SK-N-SH (cell line): ENCODE measurements around the gene STARD8. TPM values are rescaled to one million over a fixed set of nuclear protein-coding genes. Genes with fewer than 3 reads are reported as not detected.
"Not testable (repeated sequence)": the region's sequence is repeated elsewhere in the genome, so short reads cannot be mapped to it uniquely, and the experiment has no call there.

Experiments used
- CTCF ChIA-PET: fragments of 300-600, 350-600 bp; formaldehyde crosslinking; extraction: SDS; loops from one replicate; lab custom pipeline; 2021; lab: Yijun Ruan, JAX
- POLR2A ChIA-PET: fragments of 350-600 bp; sonication (Branson Sonifier 250); formaldehyde crosslinking; extraction: SDS; loops from one replicate; lab custom pipeline; 2020; ENCODE audit warnings: antibody characterized with exemption, inconsistent platforms; lab: Yijun Ruan, JAX
- DNase-seq: peaks from one replicate; pipeline ENCODE4 v3.0.0; 2012
- H2AFZ ChIP-seq: fragments of 200-600 bp; sonication (generic); 2 replicates; pipeline ENCODE4 v1.8.1; 2016; ENCODE audit warnings: antibody characterized with exemption, mild to moderate bottlenecking, low read depth
- H3F3A ChIP-seq: fragments of 200-600 bp; sonication (generic); replicated peaks from 2 replicates; pipeline ENCODE3; 2016; ENCODE audit warnings: antibody characterized with exemption, mild to moderate bottlenecking; ENCODE audit not compliant: insufficient read depth
- H3K27ac ChIP-seq, 2 experiments: fragments of 200-500 bp in 1 of 2; fragments of 200-600 bp in 1 of 2; sonication (Bioruptor generic) in 1 of 2; sonication (generic), shearing (Covaris generic) in 1 of 2; 2 replicates each; pipeline versions ENCODE4 v1.5.1 to v1.6.1; 2014 to 2016; ENCODE audit warnings: low read depth in 2 of 2, inconsistent platforms in 1 of 2, low read length in 1 of 2, mild to moderate bottlenecking in 1 of 2, mixed read lengths in 1 of 2
- H3K27me3 ChIP-seq: fragments of 200-600 bp; sonication (generic), shearing (Covaris generic); 2 replicates; pipeline ENCODE4 v1.6.1; 2016; ENCODE audit warnings: mixed run types; ENCODE audit not compliant: insufficient read depth
- H3K36me3 ChIP-seq, 2 experiments: fragments of 200-500 bp in 1 of 2; fragments of 200-600 bp in 1 of 2; sonication (Bioruptor generic) in 1 of 2; sonication (generic) in 1 of 2; replicated peaks in 1 of 2; 2 replicates each; pipeline versions ENCODE3 to v1.5.1; 2014 to 2016; ENCODE audit warnings: low read length in 1 of 2, mild to moderate bottlenecking in 1 of 2; ENCODE audit not compliant: insufficient read depth in 2 of 2, control insufficient read depth in 1 of 2
- H3K4me1 ChIP-seq, 2 experiments: fragments of 200-500 bp in 1 of 2; fragments of 200-600 bp in 1 of 2; sonication (Bioruptor generic) in 1 of 2; sonication (generic), shearing (Covaris generic) in 1 of 2; 2 replicates each; pipeline versions ENCODE4 v1.5.1 to v1.6.1; 2014 to 2016; ENCODE audit warnings: low read depth in 1 of 2, low read length in 1 of 2, mixed run types in 1 of 2; ENCODE audit not compliant: insufficient read depth in 2 of 2, control insufficient read depth in 1 of 2
- H3K4me2 ChIP-seq: fragments of 200-600 bp; sonication (generic), shearing (Covaris generic); 2 replicates; pipeline ENCODE4 v1.6.1; 2017; ENCODE audit warnings: mixed run types
- H3K4me3 ChIP-seq, 2 experiments: fragments of 200-500 bp in 1 of 2; fragments of 200-600 bp in 1 of 2; sonication (Bioruptor generic) in 1 of 2; sonication (generic), shearing (Covaris generic) in 1 of 2; 2 replicates each; pipeline versions ENCODE4 v1.5.1 to v1.8.1; 2014 to 2016; ENCODE audit warnings: low read depth in 2 of 2, inconsistent platforms in 1 of 2, low read length in 1 of 2, mild to moderate bottlenecking in 1 of 2, mixed read lengths in 1 of 2, moderate library complexity in 1 of 2
- H3K79me2 ChIP-seq: fragments of 200-600 bp; sonication (generic); 2 replicates; pipeline ENCODE4 v1.8.1; 2017; ENCODE audit warnings: mild to moderate bottlenecking; ENCODE audit not compliant: insufficient read depth
- H3K9ac ChIP-seq: fragments of 200-600 bp; sonication (generic); 2 replicates; pipeline ENCODE4 v1.6.1; 2017; ENCODE audit warnings: mixed run types
- H3K9me2 ChIP-seq: fragments of 200-600 bp; sonication (generic); 2 replicates; pipeline ENCODE4 v1.6.1; 2017; ENCODE audit warnings: mixed run types
- H3K9me3 ChIP-seq: fragments of 200-600 bp; sonication (generic); 2 replicates; pipeline ENCODE4 v1.6.1; 2017; ENCODE audit warnings: mixed run types, mild to moderate bottlenecking, moderate library complexity
- H4K20me1 ChIP-seq: fragments of 200-600 bp; sonication (generic); 2 replicates; pipeline ENCODE4 v1.6.1; 2017; ENCODE audit warnings: mild to moderate bottlenecking, mixed run types; ENCODE audit not compliant: insufficient read depth
- CHD2 ChIP-seq: fragments of 150-350 bp; IDR thresholded peaks from 2 replicates; pipeline ENCODE4 v1.6.1; 2018; ENCODE audit warnings: low read length; ENCODE audit not compliant: partially characterized antibody
- ELF1 ChIP-seq: IDR thresholded peaks from 2 replicates; pipeline ENCODE4 v1.4.0; 2012
- EZH2phosphoT487 ChIP-seq: fragments of 200-600 bp; sonication (generic); IDR thresholded peaks from 2 replicates; pipeline ENCODE4 v1.6.1; 2017; ENCODE audit warnings: low read depth, mixed run types, mild to moderate bottlenecking, antibody characterized with exemption, moderate library complexity, borderline replicate concordance
- FOSL2 ChIP-seq: IDR thresholded peaks from 2 replicates; pipeline ENCODE4 v1.4.0; 2012; ENCODE audit warnings: low read depth, mild to moderate bottlenecking, moderate library complexity, borderline replicate concordance
- FOXJ3 ChIP-seq: sonication (generic); formaldehyde crosslinking; IDR thresholded peaks from 2 replicates; pipeline ENCODE4 v1.5.1; 2020; ENCODE audit warnings: mild to moderate bottlenecking, missing genetic modification reagents
- FOXM1 ChIP-seq: IDR thresholded peaks from 2 replicates; pipeline ENCODE4 v1.4.0; 2012; ENCODE audit warnings: low read depth, mild to moderate bottlenecking
- GABPA ChIP-seq: IDR thresholded peaks from 2 replicates; pipeline ENCODE4 v1.4.0; 2012; ENCODE audit warnings: low read depth, mild to moderate bottlenecking
- GATA2 ChIP-seq: sonication (generic); formaldehyde crosslinking; IDR thresholded peaks from 2 replicates; pipeline ENCODE4 v1.5.0; 2020; ENCODE audit warnings: mild to moderate bottlenecking, missing genetic modification reagents
- JUND ChIP-seq: IDR thresholded peaks from 2 replicates; pipeline ENCODE4 v1.4.0; 2012
- MAX ChIP-seq: IDR thresholded peaks from 2 replicates; pipeline ENCODE4 v1.4.0; 2012; ENCODE audit warnings: low read depth
- NRF1 ChIP-seq: IDR thresholded peaks from 2 replicates; pipeline ENCODE4 v1.6.1; 2012; ENCODE audit warnings: low read depth, mild to moderate bottlenecking, low read length
- RFX5 ChIP-seq: IDR thresholded peaks from 2 replicates; pipeline ENCODE4 v1.6.1; 2012; ENCODE audit warnings: mild to moderate bottlenecking, improper control_type of control experiment, low read length
- SIN3A ChIP-seq: IDR thresholded peaks from 2 replicates; pipeline ENCODE4 v1.6.1; 2012; ENCODE audit warnings: low read depth, mild to moderate bottlenecking, low read length, moderate library complexity, borderline replicate concordance
- TEAD4 ChIP-seq: IDR thresholded peaks from 2 replicates; pipeline ENCODE4 v1.4.0; 2012; ENCODE audit warnings: mild to moderate bottlenecking, borderline replicate concordance; ENCODE audit not compliant: insufficient read depth
- USF1 ChIP-seq: IDR thresholded peaks from 2 replicates; pipeline ENCODE4 v1.4.0; 2012; ENCODE audit warnings: low read depth, borderline replicate concordance
- YY1 ChIP-seq: IDR thresholded peaks from 2 replicates; pipeline ENCODE4 v1.4.0; 2012; ENCODE audit warnings: low read depth, mild to moderate bottlenecking
- ZBTB33 ChIP-seq: IDR thresholded peaks from 2 replicates; pipeline ENCODE4 v1.4.0; 2012; ENCODE audit warnings: low read depth, borderline replicate concordance
- WGBS: methylation state at CpG from one replicate; pipeline ENCODE4 v1.1.6; 2017; ENCODE audit warnings: low lambda C conversion rate; 5-methylcytosine and 5-hydroxymethylcytosine counted together
- polyA plus RNA-seq, 3 experiments: library from polyadenylated mRNA; depleted of rRNA; stranded (reverse); fragments of >200 nt; gene quantifications; 2 replicates each; pipeline ENCODE4 v1.2.3, GENCODE V29; 2012

The STARD8 gene
- polyA plus RNA-seq, 1 of the 3 experiments (the other 2 are of a cell fraction) = 2.6 TPM

GRCh38 chrX:68685685-68686084 lies 38.2 kb downstream of the STARD8 start:
- POLR2A ChIA-PET = no interaction called here
- Histone ChIP-seq H3K9ac (no peak overlapping the region), H3K79me2 (no peaks in the 10 kb centered on the region), H3K27ac (no peak overlapping the region), H3K9me2 (no peaks in the 10 kb centered on the region), H3K36me3 (no peaks in the 10 kb centered on the region), H4K20me1 (no peaks in the 10 kb centered on the region), H3F3A (no peaks in the 10 kb centered on the region), H3K27me3 (no peaks in the 10 kb centered on the region; the same call in 1 of the 2 replicates), H3K9me3 (no peaks in the 10 kb centered on the region), H3K4me3 (no peak overlapping the region), H3K4me2 (peak overlapping the region; percentile 60; the same call in 1 of the 2 replicates), H2AFZ (0 out of 2 replicates have a peak overlapping the region, but pooled peaks have one; percentile 4), H3K4me1 (no peaks in the 10 kb centered on the region; a peak in 1 of 4 replicates)
- TF ChIP-seq JUND = no peak
- no peak for TF ChIP-seq FOXM1
- TF ChIP-seq FOXJ3 (CRISPR knock-in tag) = no peak
- TF ChIP-seq GATA2 (CRISPR knock-in tag) = no peak
- no peak for TF ChIP-seq CHD2
- no peak for TF ChIP-seq MAX
- no peak for TF ChIP-seq GABPA
- no peak for TF ChIP-seq ZBTB33
- no peak for TF ChIP-seq USF1
- no peak for TF ChIP-seq YY1
- no peak for TF ChIP-seq ELF1
- TF ChIP-seq FOSL2 = no peak
- no peak for TF ChIP-seq RFX5
- CTCF ChIA-PET = no interaction called here
- DNase-seq = no peak
- 38% methylated on average over 5 of the region's 5 CpGs for WGBS

- ChIA-PET POLR2A (no interaction called here), CTCF (interaction anchor here (1.1 to 1.3 kb wide), 2 partner anchors 24 to 175 kb away, joined by 4 to 5 read pairs; no protein-coding TSS in a partner anchor)
- H3K79me2 ChIP-seq = no peaks in the 10 kb centered on the region
- H3K4me2 ChIP-seq = peak overlapping the region; percentile 60; the same call in 1 of the 2 replicates
- H3K9me3 ChIP-seq = no peaks in the 10 kb centered on the region
- H3K9ac ChIP-seq = no peak overlapping the region
- H3F3A ChIP-seq = peaks cover 4% of the 10 kb centered on the region
- WGBS = 20% methylated on average over 23 of the region's 56 CpGs
- peak overlapping the region; percentile 43; the same call in 1 of the 2 replicates for H2AFZ ChIP-seq
- no peaks in the 10 kb centered on the region; the same call in 1 of the 2 replicates for H3K27me3 ChIP-seq
- H3K4me3 ChIP-seq = peak overlapping the region in 1 of 2 experiments; percentile 9; a peak in 2 of 4 replicates
- TF ChIP-seq TEAD4 (no peak), SIN3A (no peak), ELF1 (no peak), RFX5 (no peak), NRF1 (no peak), EZH2phosphoT487 (no peak)
- H3K27ac ChIP-seq = no peak overlapping the region
- H4K20me1 ChIP-seq = no peaks in the 10 kb centered on the region
- no peaks in the 10 kb centered on the region for H3K9me2 ChIP-seq
- peak; percentile 49 for DNase-seq
- no peaks in the 10 kb centered on the region for H3K36me3 ChIP-seq
- H3K4me1 ChIP-seq = no peaks in the 10 kb centered on the region; a peak in 1 of 4 replicates
Observed at GRCh38 chrX:68686097-68686977, 38.9 kb downstream of the STARD8 start.

GRCh38 chrX:68688931-68689330 lies 41.5 kb downstream of the STARD8 start:
- H3K4me3 ChIP-seq, H3K4me2 ChIP-seq, H3K4me1 ChIP-seq, H3K9ac ChIP-seq, H3K9me2 ChIP-seq, H3K79me2 ChIP-seq, H3K36me3 ChIP-seq, H3K27ac ChIP-seq, H3K9me3 ChIP-seq, H4K20me1 ChIP-seq, DNase-seq, CTCF ChIA-PET, H2AFZ ChIP-seq, POLR2A ChIA-PET, H3K27me3 ChIP-seq: not testable (repeated sequence)
- WGBS = no CpG with 5 or more reads among the region's 8 CpGs
- H3F3A ChIP-seq = peaks cover 19% of the 10 kb centered on the region
